ENCODE measurements around the gene PRELP.
"Not testable (repeated sequence)": the region's sequence is repeated elsewhere in the genome, so short reads cannot be mapped to it uniquely, and the experiment has no call there.

The PRELP gene

DNA sequence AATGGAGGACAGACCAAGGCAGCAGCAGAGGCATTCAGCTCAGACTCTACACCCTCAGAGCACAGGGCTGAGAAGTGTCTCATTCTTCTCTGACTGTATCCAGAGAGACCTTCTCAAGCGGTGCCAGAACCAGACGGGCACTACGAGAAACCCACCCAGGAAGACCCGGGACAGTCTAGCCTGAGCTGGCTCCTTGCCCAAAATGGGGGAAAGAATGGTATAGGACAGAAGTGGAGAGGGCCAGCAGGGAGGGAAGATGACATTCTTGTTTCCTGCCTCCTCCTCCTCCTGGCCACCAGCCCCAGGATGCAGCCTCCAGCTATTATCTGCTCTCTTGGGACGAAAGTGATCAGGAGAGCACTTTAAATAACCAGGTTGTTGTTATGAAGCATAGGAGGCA lies 22.6 kb upstream of the PRELP start:
- no peak for DNase-seq

DNA sequence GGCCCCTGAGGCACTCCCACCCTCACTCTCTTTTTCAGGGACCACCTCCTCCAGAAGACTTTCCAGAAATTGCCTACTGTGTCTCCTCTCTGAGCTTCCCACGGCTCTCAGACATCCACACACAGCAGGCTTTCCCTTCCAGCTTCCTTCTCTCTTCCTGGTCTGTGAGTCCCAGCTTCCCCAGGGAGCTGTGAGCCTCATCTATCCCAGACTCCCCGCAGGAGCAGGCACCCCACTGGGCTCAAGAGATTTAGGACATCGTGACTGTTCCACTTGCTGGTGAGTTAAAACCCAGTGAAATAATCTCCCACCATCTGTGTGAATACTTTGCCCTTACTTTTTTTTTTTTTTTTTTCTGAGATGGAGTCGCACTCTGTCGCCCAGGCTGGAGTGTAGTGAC lies 22.0 kb upstream of the PRELP start:
- DNase-seq: no peak

DNA sequence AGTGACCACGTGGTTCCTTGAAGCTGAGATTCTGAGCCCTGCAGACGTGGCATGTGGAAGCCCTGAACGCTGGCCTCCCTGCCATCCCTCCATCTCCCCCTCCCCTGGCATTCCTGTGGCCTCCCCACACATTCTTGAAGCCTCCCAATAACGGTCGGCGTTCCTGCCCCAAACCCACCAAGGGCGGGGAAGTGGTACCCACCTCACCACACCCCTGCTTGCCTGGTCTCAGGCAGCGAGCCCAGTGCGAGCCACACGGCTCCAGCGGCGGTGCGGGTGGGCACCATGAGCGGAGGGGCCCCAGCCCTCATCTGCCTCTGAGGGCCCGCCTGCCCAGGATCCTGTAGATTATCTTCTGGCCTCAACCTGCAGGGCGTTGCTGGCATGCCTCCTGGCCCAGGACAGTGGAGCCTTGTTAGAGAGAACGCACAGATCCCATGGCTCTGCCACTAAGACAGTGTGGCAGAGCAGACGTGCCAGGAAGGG lies 20.6 kb upstream of the PRELP start:
- DNase-seq: no peak

DNA sequence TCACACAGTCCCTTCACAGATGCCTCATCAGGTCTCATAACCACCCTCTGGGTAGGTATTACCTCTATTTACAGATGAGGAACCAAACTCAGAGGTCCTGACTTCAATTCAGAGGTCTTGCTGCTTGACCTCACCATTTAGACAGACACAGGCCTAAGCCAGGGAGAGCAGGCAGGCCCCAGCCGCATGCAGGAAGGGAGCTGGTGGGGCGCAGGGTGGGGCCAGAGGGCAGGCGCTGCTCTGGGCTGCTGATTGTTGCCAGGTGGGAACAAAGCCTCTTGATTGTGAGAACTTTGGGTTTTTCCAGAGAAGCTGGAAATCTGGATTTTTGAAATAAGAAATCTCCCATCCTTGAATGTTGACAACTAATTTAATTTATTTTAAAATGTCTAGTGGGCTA lies 19.9 kb upstream of the PRELP start:
- no peak for DNase-seq

DNA sequence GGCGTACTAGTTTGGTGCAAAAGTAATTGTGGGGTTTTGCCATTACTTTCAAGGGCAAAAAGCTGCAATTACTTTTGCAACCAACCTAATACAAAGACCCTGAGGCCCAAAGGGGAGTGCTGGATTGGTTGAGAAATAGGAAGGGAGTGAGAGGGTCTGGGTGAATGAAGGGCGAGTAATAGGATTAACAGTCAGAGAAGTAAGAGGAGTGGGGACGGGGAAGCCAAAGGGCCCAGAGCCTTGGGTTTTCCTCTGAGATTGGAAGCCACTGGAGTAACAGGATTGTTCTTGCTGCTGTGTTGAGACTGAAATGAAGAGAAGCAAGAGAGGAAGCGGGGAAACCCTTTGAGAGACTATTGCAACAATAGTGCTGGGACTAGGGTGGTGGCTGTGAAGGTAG lies 19.0 kb upstream of the PRELP start:
- no peak for DNase-seq

DNA sequence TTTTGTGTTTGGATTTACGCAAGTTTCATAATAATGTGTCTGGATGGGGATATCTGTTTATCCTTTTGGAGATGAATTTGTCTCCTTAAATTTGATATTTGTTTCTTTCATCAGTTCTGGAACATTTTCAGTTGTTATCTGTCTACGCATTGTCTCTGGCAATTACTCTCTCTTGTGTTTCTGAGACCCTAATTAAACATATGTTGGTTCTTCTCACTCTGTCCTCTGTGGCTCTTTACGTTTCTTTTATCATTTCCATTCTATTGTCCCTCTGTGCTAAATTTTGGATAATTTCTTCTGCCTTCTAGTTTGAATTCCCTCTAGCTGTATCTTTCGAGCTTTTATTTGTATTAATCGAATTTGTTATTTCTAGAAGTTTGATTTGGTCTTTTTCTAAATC lies 17.5 kb upstream of the PRELP start:
- DNase-seq: no peak

DNA sequence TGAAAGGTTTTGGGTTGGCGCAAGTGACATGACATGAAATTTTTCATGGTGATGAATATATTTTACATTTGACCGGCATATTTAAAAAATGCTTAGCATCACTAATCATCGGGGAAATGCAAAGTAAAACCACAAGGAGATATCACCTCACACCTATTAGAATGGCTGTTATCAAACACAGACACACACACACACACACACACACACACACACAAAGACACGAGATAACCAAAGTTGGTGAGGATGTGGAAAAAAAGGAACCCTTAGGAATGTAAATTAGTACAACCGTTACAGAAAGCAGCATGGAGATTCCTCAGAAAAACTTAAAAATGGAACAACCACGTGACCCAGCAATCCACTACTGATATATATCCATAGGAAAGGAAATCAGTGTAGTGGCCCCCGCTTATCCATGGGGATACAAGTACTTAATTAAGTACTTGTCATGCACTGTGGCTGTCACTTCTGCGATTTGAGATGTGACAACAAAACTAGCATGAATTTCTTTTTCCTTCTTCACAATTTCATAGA lies 15.9 kb upstream of the PRELP start:
- no peak for DNase-seq

DNA sequence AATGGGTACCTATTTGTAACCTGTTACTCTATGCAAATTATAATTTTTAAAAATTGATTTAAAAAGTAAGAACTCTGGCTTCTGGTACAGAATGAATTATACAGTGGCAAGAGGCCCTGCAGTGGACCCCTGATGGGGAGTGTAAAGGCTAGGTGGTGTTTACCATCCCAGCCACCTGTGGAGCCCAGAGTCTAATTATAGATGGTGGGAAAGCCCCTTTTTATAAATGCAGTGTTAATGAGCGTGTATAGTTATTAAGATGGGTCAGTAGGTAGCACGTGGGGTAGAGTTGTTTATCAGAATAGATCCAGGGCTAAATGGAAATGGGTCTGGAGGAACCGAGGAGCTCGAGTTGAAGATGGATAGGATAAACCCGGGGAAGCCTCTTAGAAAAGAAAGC lies 13.9 kb upstream of the PRELP start:
- no peak for DNase-seq

DNA sequence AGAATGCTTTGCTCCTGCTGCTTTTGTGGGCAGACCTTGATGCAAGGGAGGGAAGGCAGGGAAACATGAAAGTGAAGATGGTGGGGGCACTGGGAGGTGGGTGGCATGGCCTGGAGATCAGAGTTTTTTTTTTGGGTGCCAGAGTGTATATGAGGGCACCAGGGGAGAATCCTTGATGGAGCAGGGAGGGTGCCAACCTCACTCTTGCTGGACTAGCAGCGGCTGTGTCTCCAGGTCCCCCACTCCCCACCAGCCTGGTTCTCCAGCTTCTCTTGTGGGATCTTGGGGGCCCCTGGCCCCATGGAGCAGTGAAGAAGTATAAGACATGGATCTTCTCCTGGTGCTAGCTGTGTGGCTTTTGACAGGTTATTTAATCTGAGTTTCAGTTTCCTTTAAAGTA lies 13.5 kb upstream of the PRELP start:
- no peak for DNase-seq

DNA sequence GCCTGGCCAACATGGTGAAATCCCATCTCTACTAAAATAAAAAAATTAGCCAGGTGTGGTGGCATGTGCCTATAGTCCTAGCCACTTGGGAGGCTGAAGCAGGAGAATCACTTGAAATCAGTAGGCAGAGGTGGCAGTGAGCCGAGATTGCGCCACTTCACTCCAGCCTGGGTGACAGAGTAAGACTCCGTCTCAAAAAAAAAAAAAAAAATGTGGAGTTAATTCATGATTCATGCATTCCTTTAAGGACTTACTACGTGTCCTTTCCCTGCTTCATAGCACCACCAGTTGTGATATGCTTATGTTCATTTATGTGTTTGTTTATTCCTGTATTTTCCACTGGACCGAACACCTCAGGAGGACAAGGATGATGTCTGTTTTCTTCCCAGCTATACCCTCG lies 12.7 kb upstream of the PRELP start:
- DNase-seq: no peak

DNA sequence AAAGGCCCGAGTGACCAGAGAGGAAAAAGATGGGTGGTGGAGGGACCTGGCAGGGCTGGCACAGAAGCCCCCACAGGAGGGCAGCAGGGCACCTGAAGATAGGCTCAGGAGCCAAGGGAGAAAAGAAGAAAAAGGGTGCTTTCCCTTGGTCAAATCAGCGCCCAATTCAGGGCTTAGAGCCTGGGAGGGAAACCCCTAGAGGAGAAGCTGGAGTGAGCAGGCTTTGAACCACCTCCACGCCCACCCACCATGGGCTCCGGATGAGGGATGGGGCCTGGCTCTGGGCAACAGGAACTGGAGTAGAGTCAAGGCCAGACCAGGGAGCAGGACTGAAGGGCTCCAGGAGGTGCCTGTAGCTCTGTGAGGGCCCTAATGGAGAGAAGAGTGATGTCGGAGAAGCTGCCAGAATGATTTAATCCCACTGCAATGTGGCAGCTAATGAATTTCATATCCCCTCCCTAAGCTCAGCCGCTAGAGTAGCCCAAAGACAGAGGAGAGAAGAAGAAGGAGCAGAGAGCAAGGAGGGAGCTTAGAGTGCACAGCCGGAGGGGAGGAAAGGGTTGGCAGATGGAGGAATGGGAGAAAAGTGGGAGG lies 12.0 kb upstream of the PRELP start:
- no peak for DNase-seq

DNA sequence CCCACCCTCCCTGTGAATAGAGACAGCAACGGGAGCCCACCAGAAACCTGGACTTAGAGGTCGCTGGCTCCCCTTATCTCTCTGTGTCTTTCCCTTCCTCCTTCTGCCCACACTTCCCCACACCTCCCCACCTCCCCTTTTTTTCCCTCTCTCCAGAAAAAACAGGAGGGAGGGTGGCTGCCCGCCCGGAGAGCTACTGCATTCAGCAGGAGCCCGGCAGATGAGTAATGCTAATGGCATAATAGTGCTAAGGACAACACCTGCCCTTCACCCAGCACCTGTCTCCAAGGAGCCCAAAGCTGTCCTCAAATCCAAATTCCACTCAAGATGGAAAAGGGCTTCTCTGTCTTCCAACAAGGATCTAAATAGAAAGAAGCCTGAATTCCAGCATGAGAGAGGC lies 11.4 kb upstream of the PRELP start:
- no peak for DNase-seq

DNA sequence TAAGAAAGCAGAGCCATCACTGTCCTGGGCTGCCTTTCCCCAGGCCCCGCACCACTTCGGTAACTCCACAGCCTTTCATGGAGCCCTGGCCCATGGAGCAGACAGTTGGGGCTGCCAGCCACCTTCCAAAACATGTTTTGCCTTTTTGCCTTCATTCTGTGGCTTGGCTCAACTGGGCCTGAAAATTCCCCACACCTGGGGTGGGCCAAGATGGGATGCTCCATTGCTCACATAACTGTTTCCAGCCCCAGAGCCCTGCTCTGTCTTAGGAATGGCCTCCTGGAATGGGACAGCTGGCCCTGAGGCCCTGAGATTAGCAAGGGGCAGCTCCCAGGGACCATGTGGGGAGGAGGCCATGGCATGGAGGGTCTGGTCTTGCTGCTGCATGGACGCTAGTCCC lies 10.9 kb upstream of the PRELP start:
- DNase-seq: no peak

DNA sequence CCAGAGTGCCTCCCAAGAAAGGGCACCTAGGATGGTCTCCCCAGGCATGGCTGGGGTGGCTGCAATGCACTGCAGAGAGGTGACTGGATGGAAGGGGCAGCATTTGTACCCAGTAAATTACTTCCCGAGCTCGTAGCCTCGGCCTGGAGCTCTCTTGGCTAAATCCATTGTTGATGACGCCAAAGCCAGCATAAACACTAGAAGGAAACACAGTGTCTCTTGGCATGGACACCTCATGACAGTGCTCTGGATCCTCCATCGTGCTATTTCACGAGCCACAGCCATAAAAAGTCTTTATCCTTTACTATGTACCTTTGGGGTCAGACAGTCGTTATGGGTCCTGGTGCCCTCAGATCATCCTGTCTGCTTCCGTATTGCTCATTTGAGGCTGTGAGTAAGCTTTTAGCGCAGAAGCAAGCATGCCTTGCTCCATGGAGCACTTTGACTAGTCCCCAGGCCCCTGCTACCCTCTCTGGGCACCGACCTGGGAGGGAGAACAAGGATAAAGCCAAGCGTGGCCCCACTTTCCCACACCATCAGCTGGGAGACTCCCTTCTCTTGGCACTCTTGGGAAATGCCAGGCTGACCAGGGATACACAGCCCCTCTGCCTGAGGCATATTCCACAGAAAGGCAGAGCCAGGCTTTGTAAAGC lies 10.3 kb upstream of the PRELP start:
- DNase-seq: no peak

DNA sequence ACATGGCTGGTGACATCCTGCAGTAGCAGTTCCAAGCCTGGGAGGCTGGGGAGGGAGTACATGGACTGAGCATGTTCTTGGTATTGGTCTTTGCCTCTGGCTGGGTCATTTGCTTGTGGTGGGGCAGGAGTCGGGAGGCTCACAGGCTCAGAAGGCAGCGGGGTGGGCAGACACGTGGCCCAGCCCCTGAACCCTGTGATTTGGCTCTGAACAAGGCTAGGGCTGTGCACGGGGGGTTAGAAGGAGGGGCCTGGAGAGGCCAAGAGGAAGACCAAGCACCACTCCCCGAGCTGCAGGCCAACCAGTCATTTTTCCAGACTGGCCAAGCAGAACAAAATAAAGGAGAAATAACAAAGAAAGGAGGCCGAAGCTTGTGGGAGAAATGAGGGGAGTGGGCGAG lies 9.7 kb upstream of the PRELP start:
- peak; percentile 74 for DNase-seq

DNA sequence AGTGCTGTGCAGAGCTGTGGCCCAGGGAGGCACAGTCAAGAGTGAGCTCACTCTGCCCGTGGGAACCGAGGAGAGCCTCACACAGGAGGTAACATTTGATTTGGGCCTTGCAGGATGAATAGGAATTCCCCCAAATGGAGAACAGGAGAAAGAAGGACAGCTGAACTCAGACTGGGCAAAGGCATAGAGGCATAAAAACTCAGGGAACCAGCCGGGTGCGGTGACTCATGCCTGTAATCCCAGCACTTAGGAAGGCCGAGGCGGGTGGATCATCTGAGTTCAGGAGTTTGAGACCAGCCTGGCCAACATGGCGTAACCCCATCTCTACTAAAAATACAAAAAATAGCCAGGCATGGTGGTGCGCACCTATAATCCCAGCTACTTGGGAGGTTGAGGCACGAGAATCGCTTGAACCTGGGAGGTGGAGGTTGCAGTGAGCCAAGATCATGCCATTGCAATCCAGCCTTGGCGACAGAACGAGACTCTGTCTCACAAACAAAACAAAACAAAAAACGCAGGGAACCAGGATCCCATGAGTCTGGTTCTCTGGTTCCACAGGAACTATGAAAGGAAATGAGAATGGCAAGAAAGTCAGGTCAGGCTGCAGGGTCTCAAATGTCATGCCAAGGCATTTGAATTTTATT lies 8.6 kb upstream of the PRELP start:
- DNase-seq: not testable (repeated sequence)

DNA sequence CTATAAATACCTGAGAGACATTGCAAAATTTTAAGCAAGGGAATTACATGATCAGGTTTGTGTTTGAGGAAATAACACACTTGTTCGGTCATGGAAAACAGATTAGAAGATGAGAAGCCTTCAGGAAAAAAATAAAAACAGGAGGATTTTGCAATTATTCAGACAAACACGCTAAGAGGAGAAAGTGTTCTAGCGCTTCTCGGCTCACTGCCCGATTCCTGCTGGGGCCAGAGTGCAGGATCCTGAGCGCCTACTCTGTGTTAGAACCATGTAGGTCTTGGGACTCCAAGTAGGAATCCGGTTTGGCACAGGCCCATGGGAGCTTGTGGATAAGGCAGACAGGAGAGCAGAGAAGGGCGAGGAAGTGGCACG lies 8.1 kb upstream of the PRELP start:
- DNase-seq: no peak

DNA sequence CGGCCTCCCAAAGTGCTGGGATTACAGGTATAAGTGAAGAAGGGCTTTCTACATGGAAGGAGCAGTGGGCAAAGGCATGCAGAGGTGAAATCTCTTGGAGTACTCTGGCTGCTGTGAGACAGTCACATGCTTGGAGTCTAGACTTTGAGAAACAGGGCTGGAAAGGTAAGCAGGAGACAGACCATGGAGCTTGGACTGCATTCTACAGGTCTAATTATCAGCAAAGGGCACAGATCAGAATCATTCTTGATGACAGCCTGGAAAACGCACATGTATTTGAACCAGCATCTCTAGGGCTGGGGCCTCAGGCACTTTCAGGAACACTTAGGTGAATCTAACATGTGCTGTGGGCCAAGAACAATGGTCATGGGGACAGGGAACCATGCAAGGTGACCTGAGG lies 7.3 kb upstream of the PRELP start:
- DNase-seq: no peak

DNA sequence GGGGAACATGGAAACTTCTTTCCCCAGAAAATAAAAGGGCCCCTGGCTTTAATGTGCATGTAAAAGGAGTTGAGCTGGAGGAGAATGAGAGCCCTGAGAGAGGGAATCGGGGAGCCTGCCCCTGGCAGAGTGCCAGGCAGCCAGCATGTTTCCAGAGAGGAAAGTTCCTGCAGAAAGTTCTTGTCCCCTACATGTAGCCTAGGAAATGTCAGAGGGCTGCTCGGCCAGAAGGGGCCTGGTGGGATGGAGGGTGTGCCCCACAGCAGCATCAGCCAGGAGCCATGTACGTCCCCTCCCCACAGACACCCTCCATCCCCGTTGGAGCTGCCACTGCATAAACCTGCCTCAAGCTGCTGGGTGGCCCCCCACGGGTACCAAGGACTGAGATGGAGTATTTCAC lies 5.4 kb upstream of the PRELP start:
- DNase-seq: no peak

DNA sequence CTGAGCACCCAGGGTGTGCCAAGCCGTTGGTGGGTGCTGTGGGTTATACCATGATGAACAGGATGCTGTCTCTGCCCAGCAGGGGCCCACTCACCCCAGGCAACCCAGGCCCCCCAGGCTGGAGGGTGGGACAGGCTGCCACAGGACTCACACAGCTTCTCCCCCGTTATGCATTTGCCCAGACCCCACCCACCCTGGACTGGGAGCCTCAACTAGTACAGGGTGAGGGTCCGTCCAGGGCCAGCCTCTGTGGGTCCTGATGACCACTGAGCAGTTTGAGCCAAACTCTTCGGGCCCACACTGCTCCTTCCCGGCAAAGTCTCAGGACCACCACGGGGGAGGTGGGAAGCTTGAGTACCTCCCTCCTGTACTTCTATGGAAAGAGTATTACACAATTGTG lies 3.8 kb upstream of the PRELP start:
- DNase-seq: no peak

DNA sequence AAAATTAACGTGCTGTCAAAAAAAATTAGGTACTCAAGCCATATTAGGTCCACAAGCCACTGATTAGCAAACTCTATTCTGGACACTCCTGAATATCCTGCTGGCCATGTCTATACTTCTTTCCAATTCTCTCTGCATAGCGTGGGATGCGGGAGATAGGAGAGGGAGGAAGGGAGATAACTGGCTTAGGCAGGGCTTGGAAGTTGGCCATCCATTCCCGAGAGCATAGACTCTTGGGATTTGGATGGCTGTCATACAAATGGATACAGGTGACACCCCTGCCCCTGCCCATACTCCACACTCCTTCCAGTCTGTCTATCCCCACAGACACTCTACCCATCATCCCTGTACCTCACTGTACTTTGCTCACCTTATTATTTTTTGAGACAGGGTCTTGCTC lies 2.3 kb upstream of the PRELP start:
- DNase-seq: no peak

DNA sequence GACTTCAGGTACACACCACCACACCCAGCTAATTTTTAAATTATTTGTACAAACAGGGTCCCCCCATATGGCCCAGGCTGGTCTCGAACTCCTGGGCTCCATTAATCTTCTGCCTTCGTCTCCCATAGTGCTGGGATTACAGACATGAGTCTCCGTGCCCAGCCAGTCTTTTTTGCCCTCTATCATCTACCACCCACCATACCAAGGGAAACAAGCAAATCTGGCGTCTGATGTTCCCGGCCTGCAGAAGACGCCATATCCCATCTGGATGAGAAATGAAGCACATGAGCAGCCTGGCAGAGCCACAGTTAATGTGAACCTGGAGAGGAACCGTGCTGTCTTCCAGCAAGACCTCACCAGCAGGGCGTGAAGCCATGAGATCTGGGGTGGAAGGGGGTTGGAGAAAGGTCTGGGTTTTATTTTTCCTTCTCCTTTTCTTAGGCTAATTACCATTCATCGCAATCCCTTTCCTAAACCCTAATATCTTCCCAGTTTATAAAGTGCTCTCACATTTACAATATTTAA lies 1.8 kb upstream of the PRELP start:
- DNase-seq: no peak

DNA sequence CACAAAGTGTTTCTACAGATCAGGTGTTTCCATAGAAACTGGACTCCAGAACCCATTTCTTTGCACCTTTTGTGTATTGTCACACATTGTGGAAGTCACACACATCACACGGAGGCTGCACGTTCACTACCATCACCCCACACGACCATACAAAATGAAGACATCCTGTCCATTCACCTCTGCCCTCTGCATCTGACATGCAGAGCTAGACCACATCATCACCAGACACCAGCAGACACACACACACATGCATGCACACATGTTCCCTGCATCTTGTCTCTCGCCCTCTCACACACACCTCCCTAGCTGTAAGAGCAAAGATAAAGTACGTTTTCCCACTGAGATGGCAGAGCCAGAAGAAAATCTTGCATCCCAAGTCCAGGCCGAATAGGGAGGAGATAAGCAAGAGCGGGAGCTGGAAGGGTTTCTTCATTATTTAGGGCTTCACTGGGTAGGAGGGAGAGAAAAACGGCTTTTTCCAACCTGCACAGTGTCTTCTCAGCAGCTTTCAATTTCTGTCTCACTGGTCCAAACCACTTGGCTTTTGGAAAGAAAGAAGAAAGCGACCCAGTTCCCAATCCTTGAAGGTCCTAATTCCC lies 709 bp downstream of the PRELP start:
- DNase-seq: no peak

Data from right kidney (tissue), 1 donor.